HPDE6-E6E7 (cell line): ENCODE results near the gene UGT1A8.
"Not testable (repeated sequence)": the region's sequence is repeated elsewhere in the genome, so short reads cannot be mapped to it uniquely, and the experiment has no call there.

Experiments used
- DNase-seq: peaks from one replicate; pipeline ENCODE4 v3.0.0; 2011; ENCODE audit warnings: missing footprints; ENCODE audit errors: extremely low spot score

The UGT1A8 gene

DNA sequence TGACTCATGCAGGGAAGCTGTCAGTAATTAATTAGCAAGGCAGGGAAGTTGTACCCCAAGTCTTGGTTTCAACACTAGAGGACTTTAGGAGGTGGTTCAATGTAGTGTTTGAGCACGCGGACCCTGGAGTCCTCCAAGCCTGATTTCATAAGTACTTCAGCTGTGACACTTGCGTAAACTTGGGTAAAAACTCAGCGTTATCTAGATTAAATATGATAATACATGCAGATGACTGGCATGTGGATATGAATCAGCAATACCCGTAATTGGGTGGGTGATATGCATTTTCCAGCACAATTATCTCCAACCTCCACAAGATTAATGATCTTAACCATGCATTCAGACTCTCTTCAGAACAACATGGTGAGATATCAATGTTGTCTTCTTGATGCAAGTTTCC is 69.5 kb downstream of the UGT1A8 start:
- no peak for DNase-seq

DNA sequence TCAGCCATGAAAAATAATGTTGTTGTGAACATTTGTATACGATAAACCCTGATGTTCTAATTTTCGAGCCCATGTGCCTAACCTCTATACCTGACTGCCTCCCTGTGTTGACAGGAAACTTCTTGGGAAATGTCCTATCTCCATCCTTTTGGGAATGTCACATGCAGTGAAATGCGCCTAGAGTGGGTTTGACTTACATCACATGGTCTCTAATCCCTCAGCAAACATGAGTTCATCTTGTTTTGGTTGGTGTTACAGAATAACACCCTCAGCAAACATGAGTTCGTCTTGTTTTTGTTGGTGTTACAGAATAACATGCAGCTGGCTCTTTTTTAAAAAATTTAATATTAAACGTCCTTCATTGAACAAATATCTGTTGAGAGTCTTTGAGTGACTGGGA is 70.9 kb downstream of the UGT1A8 start:
- no peak for DNase-seq

- no peak for DNase-seq
Observed at GRCh38 chr2:233689031-233689430, 71.6 kb downstream of the UGT1A8 start.

DNA sequence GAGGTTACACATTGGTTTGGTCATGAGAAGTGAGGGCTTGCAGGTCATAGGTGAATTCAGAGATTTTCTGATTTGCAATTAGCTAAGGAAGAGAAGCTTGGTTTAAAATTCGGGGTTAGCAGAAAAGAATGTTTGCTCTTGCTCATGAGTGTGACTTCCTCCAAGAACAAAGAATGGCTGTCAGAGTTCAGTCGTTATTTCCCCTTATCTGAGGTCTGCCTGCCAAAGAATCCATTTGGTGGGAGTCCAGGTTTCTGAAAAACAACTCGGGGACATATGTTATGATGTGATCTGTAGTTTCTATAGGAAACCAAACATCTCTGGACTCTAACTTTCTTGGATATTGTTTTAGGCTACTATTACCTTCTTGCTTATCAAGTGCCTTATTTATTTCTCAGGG is 72.1 kb downstream of the UGT1A8 start:
- DNase-seq = no peak

GRCh38 chr2:233690444-233690843 is 73.0 kb downstream of the UGT1A8 start:
- DNase-seq = peak; percentile 74

GRCh38 chr2:233691443-233692433 is 74.3 kb downstream of the UGT1A8 start:
- peak; percentile 97 for DNase-seq

DNA sequence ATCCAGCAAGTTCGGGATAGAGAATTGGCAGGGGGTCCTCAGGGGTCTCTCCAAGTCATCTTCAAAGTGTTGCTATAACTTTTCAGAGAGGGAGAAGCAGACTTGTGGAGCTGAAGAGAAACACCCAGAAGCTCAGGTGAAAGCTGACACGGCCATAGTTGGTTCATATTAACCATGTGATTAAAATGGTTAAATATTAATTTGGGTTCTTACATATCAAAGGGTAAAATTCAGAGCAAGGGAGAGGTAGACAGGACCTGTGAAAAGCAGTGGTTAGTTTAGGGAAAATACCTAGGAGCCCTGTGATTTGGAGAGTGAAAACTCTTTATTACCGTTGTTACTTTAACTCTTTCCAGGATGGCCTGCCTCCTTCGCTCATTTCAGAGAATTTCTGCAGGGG is 75.2 kb downstream of the UGT1A8 start, which contains the start of gene UGT1A6:
Gene UGT1A6 (plus strand): TSS at position 243 of the 400 bp plus-strand sequence. CDS start 115 bp downstream, at position 358.
- no peak for DNase-seq

- no peak for DNase-seq
Observed at GRCh38 chr2:233693963-233694362, 76.5 kb downstream of the UGT1A8 start.

DNA sequence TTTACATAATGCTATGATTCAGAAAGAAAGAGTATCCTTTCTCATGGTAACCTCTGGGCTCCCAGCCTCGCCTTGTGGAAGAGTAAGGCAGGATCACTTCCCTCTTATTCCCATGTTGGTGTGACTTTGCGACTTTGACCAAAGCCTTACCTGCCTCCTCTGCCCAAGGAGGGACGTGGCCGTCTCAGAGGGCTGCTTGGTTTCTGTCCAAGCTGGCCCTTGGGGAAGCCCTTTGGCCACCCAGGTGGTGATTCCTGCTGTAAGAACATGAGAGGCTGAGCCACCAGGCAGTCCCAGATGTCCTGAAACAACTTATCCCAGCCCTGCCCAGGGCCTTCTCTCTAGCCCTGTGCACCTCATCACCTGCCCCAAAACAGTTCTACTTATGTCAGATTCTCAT is 81.3 kb downstream of the UGT1A8 start:
- DNase-seq = no peak

DNA sequence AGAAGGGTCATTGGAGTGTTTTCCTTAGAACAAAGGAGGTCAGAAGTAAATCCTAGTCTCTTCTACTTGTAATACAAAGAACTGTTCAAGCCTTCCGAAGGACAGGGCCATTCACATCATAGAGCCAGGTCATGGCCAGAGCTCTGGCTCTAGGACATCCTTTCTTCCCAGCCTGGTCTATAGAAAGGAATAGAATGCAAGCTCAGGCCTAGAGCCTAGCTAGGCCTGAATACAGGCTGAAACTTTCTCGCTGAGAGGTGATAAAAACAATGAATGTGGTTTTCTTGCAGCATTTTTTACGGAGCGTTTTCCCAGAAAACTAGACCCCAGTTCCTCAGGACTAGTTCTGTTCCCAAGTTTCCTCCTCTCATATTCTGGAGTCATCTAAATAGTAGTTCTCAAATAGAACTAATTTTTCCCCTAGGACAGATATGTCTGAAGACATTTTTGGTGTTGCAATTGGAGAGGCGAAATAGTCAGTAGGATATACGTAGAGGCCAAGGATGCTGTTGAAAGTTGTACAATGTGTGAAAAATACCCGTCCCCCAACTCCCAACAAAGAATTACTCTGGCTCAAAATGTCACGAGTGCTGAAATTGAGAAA is 82.1 kb downstream of the UGT1A8 start:
- DNase-seq = no peak

DNA sequence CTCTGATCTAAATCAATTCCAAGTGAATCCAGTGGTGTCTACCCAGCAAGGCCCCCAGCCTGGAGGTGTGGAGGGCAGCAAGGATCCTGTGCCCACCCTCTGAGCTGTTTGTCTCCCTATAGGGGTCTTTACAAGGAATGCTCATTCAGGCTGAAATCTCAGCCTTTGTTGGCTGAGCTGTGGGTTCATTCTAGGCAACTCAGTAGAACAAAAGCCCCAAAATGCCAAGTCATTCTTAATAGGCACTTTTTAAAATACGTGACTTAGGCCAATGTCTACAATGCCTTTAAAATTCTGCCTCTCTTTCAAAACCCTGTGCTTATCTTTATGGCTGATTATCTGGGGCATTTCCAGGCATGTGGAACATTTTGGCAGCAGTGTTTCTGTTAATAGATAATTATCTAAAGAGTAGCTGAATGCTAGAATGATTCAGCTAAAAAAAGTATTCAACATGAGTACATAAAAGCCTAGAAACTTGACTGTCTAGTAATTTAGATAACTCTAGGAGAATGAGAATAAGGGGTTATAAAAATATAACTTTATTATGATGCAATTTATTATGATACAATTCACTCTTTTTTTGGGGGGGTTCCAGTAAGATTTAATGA is 82.7 kb downstream of the UGT1A8 start:
- DNase-seq = no peak

GRCh38 chr2:233700842-233701241 is 83.4 kb downstream of the UGT1A8 start:
- DNase-seq = not testable (repeated sequence)

DNA sequence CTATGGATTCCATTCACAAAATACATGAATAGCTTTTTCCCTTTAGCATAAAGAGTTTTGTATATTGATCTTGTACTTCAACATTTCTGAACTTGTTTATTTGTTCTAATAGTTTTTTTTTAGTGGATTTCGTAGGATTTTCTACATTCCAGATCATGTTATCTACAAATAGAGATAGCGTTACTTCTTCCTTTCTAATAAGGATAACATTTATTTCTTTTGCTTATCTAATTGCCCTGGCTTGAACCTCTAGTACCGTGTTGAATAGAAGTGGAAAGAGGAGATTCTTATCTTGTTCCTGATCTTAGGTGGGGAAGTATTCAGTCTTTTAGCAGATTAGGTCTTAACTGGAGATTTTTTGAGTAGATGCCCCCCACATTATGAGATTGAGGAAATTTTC is 84.8 kb downstream of the UGT1A8 start:
- no peak for DNase-seq

DNA sequence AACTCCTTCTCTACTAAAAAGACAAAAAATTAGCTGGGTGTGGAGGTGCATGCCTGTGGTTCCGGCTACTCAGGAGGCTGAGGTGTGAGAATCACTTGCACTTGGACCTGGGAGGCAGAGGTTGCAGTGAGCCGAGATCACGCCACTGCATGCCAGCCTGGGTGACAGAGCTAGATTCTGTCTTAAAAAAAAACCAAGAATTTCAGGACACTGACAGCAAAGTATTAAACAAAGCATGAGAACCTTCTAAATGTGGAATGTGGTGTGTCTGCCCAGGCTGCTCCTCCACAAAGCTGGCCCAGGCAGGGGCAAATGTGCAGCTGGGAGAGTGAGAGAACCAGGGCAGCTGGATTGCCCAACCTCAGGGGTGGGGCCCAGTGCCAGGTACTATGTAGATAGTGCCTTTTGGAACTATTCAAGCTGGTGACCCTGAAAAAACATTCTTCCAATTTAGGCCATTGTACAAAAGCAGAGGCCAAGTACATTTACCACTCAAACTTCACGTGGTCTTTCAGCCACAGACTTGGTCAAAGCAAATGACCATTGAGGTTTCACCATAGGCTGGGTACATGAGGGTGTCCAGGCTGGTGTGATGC is 88.6 kb downstream of the UGT1A8 start:
- DNase-seq = no peak

GRCh38 chr2:233706720-233707119 is 89.3 kb downstream of the UGT1A8 start:
- no peak for DNase-seq

- DNase-seq = no peak
Observed at GRCh38 chr2:233707940-233708644, 90.7 kb downstream of the UGT1A8 start.

- DNase-seq = no peak
Observed at GRCh38 chr2:233708942-233709341, 91.5 kb downstream of the UGT1A8 start.

GRCh38 chr2:233711312-233712008 is 94.0 kb downstream of the UGT1A8 start:
- DNase-seq = peak; percentile 63

- DNase-seq = no peak
Observed at GRCh38 chr2:233712611-233713261, 95.3 kb downstream of the UGT1A8 start, which contains the start of gene UGT1A5. Gene UGT1A5, plus strand, starts transcription at chr2:233712907. Its CDS starts 85 bp downstream, at chr2:233712992.

DNA sequence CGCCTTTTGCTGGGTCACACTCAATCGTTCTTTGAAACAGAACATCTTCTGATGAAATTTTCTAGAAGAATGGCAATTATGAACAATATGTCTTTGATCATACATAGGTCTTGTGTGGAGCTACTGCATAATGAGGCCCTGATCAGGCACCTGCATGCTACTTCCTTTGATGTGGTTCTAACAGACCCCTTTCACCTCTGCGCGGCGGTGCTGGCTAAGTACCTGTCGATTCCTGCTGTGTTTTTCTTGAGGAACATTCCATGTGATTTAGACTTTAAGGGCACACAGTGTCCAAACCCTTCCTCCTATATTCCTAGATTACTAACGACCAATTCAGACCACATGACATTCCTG is 95.8 kb downstream of the UGT1A8 start:
- no peak for DNase-seq
